HG03558 (cell line): Measurements from ENCODE around the gene MYH14.
"Not testable (repeated sequence)": the region's sequence is repeated elsewhere in the genome, so short reads cannot be mapped to it uniquely, and the experiment has no call there.

ENCODE experiments used
- ATAC-seq: cut with Tn5 transposase; IDR thresholded peaks from one replicate; pipeline ENCODE4 v1.9.1; 2021; ENCODE audit warnings: moderate number of reproducible peaks; ENCODE audit not compliant: unreplicated experiment; ENCODE audit errors: extremely low read depth

The MYH14 gene

DNA sequence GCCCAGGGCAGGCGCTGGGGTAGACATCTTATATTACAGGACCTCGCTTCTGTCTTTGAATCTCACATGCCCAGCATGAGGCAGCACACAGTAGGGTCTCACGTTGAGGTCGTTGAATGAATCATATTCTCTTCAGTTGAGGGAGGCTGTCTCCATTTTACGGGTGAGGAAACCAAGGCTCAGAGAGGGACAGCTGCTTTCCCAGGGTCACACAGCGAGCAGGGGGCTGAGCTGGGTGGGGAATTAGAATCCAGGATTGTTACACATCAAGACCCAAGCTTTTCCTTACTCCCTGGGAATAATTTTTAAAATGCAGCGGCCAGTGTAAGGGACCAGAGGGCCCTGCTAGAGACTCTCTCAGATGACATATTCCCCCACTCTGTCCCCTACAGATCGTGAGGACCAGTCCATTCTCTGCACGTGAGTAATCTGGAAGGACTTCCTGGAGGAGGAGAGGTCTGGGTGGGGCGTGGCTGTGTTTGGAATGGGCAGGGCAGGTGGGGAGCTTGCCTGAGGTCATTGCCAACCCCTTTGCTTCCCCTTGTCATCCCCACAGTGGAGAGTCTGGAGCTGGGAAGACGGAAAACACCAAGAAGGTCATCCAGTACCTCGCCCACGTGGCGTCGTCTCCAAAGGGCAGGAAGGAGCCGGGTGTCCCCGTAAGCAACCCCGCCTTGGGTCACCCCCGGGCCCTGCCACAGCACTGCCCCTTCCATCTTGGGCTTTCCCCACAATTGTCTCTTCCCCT lies 19.4 kb downstream of the MYH14 start:
- no peak for ATAC-seq

DNA sequence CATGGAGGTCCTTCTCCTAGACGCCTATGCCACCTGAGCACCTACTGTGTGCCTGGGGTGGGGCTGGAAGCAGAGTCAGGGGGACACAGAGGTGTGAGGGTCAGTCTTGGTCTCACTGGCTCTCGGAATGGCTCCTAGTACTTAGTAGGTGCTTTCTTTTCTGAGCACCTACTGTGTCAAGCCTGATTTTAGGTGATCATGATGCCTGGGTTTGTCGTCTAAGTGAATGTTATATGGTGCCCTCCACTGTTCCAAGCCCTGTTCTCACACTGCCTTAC lies 20.0 kb downstream of the MYH14 start:
- ATAC-seq: no peak

DNA sequence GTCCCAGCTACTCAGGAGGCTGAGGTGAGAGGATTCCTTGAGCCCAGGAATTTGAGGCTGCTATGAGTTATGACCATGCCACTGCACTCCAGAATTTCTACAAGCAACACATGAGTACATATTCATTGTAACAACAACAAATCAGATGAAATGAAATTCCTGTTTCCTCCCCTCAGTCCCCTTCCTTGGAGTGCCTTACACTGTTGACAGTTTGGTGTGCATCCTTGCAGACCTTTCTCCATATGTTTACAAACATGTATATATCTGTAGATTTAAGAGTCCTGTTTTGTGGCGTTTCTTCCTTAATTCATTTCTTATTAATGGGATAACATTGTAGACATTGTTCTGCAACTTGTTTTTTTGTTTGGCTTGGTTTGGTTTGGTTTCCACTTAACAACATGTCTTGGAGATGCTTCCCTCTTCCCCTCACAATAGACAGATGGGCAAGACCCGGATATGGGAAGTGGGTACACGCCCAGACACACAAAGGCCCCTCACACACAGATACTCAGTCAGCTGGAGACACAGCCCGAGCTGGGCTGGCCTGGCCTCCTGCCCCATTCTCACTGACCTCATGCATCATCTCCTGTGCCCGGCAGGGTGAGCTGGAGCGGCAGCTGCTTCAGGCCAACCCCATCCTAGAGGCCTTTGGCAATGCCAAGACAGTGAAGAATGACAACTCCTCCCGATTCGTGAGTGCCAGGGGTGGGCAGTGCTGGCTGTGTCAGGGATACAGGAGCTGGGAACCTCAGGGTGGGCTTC lies 21.7 kb downstream of the MYH14 start:
- ATAC-seq: no peak

DNA sequence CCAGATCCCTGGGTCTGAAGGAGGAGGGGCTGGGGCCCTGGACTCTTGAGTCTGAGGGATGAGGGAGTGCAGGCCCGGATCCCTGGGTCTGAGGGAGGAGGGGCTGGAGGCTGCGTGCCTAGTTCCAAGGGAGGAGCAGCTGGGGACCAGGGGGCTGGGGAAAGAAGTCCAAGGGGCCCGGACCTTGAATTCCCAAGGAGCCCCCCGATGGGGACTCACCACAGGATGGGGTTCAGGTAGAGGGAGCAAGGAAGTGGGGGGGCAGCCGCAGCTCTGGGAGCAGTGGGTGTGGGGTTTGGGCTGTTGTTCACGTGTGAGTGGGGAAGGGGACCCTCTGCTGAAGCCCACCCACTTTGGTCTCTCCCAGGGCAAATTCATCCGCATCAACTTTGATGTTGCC lies 23.1 kb downstream of the MYH14 start:
- ATAC-seq: no peak

DNA sequence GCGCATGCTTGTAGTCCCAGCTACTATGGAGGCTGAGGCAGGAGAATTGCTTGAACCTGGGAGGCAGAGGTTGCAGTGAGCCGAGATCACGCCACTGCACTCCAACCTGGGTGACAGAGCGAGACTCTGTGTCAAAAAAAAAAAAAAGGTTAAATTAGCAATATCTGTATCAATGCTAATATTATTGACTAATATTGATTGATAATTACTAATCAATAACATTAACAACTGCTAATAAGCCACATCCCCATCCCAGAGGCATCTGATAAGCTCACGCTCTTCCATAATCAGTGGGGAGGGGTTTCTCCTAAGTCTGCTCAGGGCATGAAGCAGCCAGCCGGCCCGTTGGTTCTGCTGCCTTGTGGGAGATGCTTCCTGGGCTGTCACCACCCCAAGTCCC lies 24.7 kb downstream of the MYH14 start:
- ATAC-seq: not testable (repeated sequence)

DNA sequence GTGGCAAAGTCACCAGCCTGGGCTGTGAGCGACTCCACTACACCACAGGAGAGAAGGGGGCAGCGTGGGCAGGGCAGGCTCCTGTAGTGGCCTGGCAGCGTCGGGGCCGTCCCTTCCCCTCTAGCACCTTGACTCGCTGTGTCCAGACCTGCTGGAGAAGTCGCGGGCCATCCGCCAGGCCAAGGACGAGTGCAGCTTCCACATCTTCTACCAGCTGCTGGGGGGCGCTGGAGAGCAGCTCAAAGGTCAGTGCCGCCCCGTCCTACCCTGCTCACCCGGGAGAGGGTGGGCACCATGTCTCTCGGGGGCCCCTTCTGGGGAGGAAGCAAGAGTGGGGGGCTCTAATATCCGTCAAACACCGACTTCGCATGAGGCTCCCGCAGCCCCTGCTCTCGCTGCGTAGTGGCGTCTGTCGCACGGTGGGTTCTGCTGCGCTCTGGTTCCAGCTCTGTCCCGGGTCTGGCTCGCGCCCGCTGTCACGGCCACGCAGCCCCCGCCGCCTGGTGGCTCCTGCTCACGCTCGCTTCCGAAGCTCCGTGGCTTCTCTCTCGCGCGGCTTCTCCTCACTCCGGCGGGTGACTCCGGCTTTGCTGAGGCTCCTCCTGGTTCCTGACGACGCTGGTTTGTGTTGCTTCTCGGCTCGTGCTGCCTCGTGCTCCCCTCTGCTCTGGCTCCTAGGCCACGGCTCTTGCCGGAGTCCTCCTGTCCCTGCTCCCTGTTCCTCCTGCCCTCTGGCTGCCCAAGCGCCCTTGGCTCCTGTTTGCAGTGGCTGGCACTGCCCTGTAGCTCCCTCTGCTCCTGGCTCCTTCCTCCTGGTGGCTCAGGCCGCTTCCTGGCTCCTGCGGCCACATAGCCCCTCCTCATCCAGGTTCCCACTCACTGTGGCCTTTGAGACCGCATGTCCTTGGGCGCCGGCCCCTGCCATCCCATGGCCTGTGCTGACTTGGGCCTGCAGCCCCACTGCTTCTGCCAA lies 27.2 kb downstream of the MYH14 start:
- no peak for ATAC-seq

DNA sequence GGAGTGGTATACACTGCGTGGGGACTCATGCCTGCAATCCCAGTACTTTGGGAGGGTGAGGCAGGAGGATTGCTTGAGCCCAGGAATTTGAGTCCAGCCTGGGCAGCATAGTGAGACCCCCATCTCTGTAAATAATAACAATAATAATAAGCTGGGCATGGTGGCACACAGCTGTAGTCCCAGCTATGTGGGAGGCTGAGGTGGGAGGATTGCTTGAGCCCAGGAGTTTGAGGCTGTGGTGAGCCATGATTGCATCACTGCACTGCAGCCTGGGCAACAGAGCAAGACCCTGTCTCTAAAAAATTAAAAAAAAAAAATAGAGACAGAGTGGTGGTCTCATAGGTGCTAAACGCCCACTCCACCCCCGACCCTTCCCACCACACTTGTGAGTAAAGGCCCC lies 28.0 kb downstream of the MYH14 start:
- ATAC-seq: not testable (repeated sequence)

DNA sequence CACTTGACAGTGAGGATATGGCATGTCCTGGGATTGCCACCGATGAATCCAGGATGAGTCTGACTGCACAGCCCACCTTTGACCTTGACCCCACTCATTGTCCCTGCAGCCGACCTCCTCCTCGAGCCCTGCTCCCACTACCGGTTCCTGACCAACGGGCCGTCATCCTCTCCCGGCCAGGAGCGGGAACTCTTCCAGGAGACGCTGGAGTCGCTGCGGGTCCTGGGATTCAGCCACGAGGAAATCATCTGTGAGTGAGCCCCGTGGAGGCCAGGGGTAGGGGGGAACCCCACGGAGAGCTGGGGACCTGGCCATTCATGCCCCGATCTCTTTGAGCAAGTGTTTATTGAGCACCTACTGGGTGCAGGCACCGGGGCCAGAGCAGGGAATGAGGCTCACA lies 28.4 kb downstream of the MYH14 start:
- no peak for ATAC-seq

DNA sequence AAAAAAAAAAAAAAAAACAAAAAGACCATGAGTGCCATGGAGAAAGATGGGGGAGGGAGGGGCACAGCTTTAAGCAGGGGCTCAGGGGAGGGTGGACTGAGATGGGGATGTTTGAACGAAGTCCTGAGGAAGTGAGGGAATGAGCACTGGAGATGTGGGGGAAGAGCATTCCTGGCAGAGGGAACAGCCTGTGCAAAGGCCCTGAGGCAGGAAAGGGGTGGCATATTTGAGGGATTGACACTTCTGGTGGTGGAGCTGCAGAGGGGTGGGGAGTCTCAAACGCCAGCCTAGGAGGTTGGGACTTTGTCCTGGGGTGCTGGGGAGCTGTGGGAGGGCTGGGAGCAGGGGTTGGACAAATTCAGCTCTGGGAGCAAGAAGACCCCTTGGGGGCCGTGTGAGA lies 29.2 kb downstream of the MYH14 start:
- ATAC-seq: no peak

DNA sequence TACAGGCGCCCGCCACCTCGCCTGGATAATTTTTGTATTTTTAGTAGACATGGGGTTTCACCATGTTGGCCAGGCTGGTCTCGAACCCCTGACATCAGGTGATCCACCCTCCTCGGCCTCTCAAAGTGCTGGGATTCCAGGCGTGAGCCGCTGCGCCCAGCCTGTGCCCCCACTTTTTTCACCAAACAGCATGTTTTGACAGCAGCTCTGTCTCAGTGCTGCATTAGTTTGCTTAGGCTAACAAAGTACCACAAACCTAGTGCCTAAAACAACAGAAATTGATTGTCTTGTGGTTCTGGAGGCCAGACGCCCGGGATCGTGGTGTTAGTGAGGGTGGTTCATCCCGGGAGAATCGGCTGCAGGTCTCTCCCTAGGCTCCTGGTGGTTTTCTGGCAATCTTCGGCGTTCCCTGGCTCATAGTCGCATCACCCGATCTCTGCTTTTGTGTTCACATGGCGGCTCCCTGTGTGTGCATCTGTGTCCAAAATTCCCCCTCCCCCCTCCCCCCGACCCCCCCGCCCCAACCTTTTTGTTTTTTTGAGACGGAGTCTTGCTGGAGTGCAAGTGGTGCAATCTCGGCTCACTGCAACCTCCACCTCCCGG lies 30.0 kb downstream of the MYH14 start:
- ATAC-seq: no peak

DNA sequence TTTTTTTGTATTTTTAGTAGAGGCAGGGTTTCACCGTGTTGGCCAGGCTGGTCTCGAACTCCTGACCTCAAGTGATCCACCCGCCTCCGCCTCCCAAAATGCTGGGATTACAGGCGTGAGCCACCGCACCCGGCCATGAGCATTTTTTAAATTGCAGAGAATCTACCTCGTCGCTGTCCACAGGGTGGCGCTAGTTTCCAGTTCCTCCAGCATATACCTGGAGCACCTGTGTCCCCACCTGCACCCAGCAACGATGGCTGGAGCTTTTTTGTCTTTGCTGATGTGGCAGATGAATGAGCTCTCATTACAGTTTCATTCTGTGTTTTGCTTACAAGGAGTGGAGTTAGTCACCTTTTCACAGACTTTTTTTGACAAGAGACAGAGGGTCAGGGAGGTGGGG lies 34.1 kb downstream of the MYH14 start:
- not testable (repeated sequence) for ATAC-seq

DNA sequence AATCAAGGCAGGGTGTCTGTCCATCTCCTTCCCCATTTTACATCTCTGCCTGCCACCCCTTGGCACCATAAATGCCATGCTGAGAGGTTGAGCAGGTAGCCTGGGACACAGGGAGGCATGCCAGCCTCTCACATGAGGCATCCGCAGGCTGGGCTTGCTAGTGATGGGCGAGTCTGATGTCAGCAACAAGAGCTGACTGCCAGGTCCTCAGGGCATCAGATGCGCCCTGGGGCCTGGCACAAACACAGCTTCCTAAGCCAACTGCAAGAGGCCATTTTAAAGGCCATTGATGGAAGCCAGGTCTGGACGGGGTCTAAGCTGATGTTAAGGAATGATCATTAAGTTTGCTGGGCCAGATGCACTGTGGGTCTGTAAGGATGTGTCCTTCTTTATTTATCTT lies 34.6 kb downstream of the MYH14 start:
- ATAC-seq: no peak

DNA sequence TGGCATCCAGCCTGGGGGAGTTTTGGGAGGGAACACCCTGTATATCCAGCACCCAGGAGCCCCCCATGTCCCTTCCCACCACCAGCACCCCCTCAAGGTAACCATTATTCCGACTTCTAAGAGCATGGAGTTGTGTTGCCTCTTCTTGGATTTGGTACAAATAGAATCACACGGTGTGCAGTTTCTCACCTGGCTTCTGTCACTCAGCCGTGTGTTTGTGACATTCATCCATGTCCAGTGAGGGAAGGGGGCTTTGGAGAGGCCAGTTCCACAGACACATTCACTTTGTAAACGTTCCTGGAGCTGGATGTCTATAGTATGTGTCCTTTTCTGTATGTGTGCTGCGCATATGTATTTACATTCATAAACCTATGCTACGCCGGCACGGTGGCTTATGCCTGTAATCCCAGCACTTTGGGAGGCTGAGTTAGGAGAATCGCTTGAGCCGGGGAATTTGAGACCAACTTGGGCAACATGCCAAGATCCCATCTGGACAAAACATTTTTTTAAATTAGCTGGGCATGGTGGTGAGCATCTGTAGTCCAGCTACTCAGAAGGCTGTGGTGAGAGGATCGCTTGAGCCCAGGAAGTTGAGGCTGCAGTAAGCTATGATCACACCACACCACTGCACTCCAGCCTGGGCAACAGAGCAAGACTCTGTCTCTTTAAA lies 36.6 kb downstream of the MYH14 start:
- ATAC-seq: no peak

DNA sequence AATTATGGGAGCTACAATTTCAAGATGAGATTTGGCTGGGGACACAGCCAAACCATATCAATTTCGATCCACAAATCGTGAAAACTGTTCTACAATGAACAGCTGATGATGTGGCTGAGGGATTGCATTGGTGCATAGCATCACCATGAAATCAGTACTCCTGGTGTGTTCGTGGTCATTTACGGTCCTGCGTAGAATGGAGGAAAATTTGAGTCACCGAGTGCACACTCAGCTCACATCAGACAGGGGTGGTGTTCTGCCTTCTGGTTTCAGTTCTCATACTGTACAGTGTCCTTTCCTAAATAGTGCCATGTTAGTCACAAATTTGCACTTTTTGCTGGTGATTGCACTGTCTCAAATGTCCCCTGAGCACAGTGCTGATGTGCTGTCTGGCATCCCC lies 39.2 kb downstream of the MYH14 start:
- no peak for ATAC-seq

DNA sequence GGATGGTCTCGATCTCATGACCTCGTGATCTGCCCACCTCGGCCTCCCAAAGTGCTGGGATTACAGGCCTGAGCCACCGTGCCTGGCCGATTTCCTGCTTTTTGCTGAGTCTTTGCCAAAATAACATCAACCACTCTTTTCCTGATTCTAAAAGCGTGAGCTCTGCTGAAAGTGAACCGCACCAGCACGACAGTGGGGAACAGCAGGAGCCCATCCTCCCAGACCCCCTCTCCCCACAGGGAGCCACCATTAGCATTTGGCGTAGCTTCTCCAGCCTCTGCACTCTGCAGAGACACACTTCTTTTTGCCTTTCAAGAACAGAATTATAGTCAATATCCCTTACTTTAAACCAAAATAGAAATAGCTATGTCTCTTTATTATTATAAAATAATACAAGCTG lies 41.3 kb downstream of the MYH14 start:
- no peak for ATAC-seq

DNA sequence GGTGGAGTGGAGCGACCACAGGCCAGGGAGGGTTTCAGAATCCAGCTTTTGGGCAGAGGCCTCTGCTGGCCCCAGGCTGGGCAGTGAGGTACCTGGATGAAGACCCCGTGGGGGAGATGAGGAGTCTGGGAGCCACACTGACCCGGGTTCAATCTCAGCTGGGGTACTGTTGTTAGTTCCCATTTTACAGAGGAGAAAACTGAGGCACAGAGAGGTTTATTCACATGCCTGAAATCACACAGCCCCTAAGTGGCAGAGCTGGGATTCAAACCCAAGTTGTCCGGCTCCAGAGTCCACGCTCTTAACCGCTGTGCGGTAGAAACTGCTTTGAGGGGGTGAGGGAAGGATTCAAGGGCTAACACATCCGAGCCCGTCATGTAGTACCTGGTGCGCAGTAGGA lies 45.0 kb downstream of the MYH14 start:
- no peak for ATAC-seq

DNA sequence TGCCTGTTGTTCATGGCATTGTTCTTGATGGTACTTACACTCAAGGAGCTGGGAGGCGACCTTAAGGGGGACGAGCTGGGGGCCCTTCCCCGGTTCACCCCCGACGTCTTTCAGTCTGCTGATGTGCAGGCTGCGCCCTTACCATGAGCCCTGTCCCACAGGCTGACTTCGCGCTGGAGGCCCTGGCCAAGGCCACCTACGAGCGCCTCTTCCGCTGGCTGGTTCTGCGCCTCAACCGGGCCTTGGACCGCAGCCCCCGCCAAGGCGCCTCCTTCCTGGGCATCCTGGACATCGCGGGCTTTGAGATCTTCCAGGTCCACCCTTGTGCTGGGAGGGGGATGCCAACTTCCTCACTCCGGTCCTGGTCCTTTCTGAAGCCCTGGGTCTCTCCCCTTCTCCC lies 45.4 kb downstream of the MYH14 start:
- ATAC-seq: no peak

DNA sequence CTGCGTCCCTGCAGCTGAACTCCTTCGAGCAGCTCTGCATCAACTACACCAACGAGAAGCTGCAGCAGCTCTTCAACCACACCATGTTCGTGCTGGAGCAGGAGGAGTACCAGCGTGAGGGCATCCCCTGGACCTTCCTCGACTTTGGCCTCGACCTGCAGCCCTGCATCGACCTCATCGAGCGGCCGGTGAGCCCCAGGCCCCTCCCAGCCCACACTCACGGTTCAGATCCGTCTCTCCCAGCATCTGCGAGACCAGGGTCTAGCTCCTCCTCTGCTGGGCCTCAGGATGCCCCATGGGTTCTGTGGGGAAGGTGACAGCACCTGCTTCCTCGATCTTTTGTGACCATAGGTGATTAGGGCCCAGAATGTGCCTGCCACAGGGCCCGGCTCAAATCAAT lies 46.2 kb downstream of the MYH14 start:
- ATAC-seq: no peak

DNA sequence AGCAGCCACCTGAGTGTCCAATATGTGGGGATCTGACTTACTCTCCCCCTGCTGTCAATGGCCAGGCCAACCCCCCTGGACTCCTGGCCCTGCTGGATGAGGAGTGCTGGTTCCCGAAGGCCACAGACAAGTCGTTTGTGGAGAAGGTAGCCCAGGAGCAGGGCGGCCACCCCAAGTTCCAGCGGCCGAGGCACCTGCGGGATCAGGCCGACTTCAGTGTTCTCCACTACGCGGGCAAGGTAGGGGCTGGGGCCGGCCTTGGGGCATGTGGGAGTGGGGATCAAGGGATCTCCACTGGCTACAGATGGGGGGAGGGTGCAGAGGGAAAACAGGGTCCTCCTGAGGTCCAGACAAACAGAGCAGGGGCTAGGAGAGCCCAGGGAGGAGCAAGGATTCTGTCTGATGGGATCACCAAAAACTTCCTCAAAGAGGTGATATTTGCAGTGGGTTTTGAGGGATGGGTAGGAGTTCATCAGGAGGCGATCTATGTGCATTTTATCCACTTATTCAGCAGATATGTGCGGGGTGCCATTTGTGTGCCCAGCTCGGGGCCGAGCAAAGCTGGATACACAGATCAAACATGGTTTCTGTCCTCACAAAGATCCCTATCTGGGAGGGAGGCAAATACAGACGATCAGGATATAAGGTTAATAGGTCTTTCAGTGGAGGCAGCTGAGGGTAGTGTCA lies 47.2 kb downstream of the MYH14 start:
- ATAC-seq: no peak
